GM18909 (cell line): Measurements from ENCODE around the gene LUC7L.
"Not testable (repeated sequence)": the region's sequence is repeated elsewhere in the genome, so short reads cannot be mapped to it uniquely, and the experiment has no call there.

ENCODE experiments used
- ATAC-seq: cut with Tn5 transposase; IDR thresholded peaks from one replicate; pipeline ENCODE4 v1.9.1; 2021; ENCODE audit warnings: mild to moderate bottlenecking; ENCODE audit not compliant: unreplicated experiment, poor library complexity

The LUC7L gene

GRCh38 chr16:169014-169413 is 60.2 kb downstream of the LUC7L start:
- ATAC-seq, result no peak

- ATAC-seq, result no peak
Measured at GRCh38 chr16:168424-168823, 60.8 kb downstream of the LUC7L start.

GRCh38 chr16:167122-167690 is 62.0 kb downstream of the LUC7L start:
- ATAC-seq, result no peak

- ATAC-seq, result no peak
Measured at GRCh38 chr16:166375-167121, 62.7 kb downstream of the LUC7L start.

GRCh38 chr16:165539-166374 is 63.5 kb downstream of the LUC7L start, which contains the start of gene HBM:
Gene HBM (plus strand): TSS chr16:165978. CDS start chr16:165998, 20 bp downstream.
- no peak for ATAC-seq

GRCh38 chr16:164827-165538 is 64.3 kb downstream of the LUC7L start:
- ATAC-seq, result no peak

GRCh38 chr16:164134-164823 is 65.0 kb downstream of the LUC7L start:
- ATAC-seq, result not testable (repeated sequence)

- ATAC-seq, result not testable (repeated sequence)
Measured at GRCh38 chr16:163696-164095, 65.6 kb downstream of the LUC7L start.

GRCh38 chr16:163139-163538 is 66.1 kb downstream of the LUC7L start:
- ATAC-seq, result not testable (repeated sequence)

- ATAC-seq, result no peak
Measured at GRCh38 chr16:162271-162991, 66.8 kb downstream of the LUC7L start.

- ATAC-seq, result no peak
Measured at GRCh38 chr16:160691-161190, 68.5 kb downstream of the LUC7L start.

- ATAC-seq, result not testable (repeated sequence)
Measured at GRCh38 chr16:160242-160641, 69.0 kb downstream of the LUC7L start.

GRCh38 chr16:159136-159849 is 70.0 kb downstream of the LUC7L start:
- ATAC-seq, result no peak

- ATAC-seq, result no peak
Measured at GRCh38 chr16:155031-155398, 74.2 kb downstream of the LUC7L start.

- no peak for ATAC-seq
Measured at GRCh38 chr16:154217-155030, 74.8 kb downstream of the LUC7L start.

GRCh38 chr16:153550-154216 is 75.6 kb downstream of the LUC7L start:
- ATAC-seq, result not testable (repeated sequence)

- ATAC-seq, result not testable (repeated sequence)
Measured at GRCh38 chr16:153129-153521, 76.1 kb downstream of the LUC7L start.
